Hepatocyte (in vitro differentiated cells): Measurements from ENCODE around the gene FBLN1. TPM values are rescaled to one million over a fixed set of nuclear protein-coding genes. Genes with fewer than 3 reads are reported as not detected.

Experiments used
- DNase-seq: peaks from one replicate; pipeline ENCODE4 v3.0.0-alpha.2; 2016; ENCODE audit warnings: low spot score
- H2AFZ ChIP-seq: fragments of 200-600 bp; sonication (generic); 2 replicates; pipeline ENCODE4 v1.6.0; 2016; ENCODE audit warnings: antibody characterized with exemption, mild to moderate bottlenecking
- H3K27ac ChIP-seq: fragments of 200-600 bp; sonication (generic); 2 replicates; pipeline ENCODE4 v1.5.1; 2016; ENCODE audit warnings: mild to moderate bottlenecking
- H3K27me3 ChIP-seq: fragments of 200-600 bp; sonication (generic); 2 replicates; pipeline ENCODE4 v1.6.1; 2016
- H3K36me3 ChIP-seq: fragments of 200-600 bp; sonication (generic); replicated peaks from 2 replicates; pipeline ENCODE4 v1.5.1; 2016; ENCODE audit warnings: low read depth; ENCODE audit not compliant: insufficient read depth
- H3K4me1 ChIP-seq: fragments of 200-600 bp; sonication (generic); 2 replicates; pipeline ENCODE4 v1.5.1; 2016; ENCODE audit warnings: mild to moderate bottlenecking, moderate library complexity; ENCODE audit not compliant: insufficient read depth
- H3K4me2 ChIP-seq: fragments of 200-600 bp; sonication (generic); 2 replicates; pipeline ENCODE4 v1.6.0; 2016
- H3K4me3 ChIP-seq: fragments of 200-600 bp; sonication (generic); 2 replicates; pipeline ENCODE4 v1.5.1; 2016; ENCODE audit warnings: mild to moderate bottlenecking
- H3K79me2 ChIP-seq: fragments of 200-600 bp; sonication (generic); 2 replicates; pipeline ENCODE4 v1.6.0; 2017; ENCODE audit warnings: mild to moderate bottlenecking
- H3K9me2 ChIP-seq: fragments of 200-600 bp; sonication (generic); replicated peaks from 2 replicates; pipeline ENCODE4 v1.6.0; 2017; ENCODE audit warnings: mild to moderate bottlenecking; ENCODE audit not compliant: insufficient read depth
- H3K9me3 ChIP-seq: fragments of 200-600 bp; sonication (generic); 2 replicates; pipeline ENCODE4 v1.5.1; 2016; ENCODE audit warnings: low read depth, mild to moderate bottlenecking
- H4K20me1 ChIP-seq: fragments of 200-600 bp; sonication (generic); 2 replicates; pipeline ENCODE4 v1.6.0; 2016; ENCODE audit warnings: mild to moderate bottlenecking; ENCODE audit not compliant: insufficient read depth, poor library complexity, severe bottlenecking
- EZH2 ChIP-seq: fragments of 200-600 bp; sonication (generic); IDR thresholded peaks from 2 replicates; pipeline ENCODE4 v1.6.1; 2016; ENCODE audit warnings: antibody characterized with exemption, mild to moderate bottlenecking, borderline replicate concordance
- EZH2phosphoT487 ChIP-seq: fragments of 200-600 bp; sonication (generic); IDR thresholded peaks from one replicate; pipeline ENCODE4 v1.6.1; 2018; ENCODE audit warnings: antibody characterized with exemption, mild to moderate bottlenecking, low read depth, moderate library complexity; ENCODE audit not compliant: unreplicated experiment, severe bottlenecking
- WGBS: methylation state at CpG from one replicate; pipeline ENCODE4 v1.1.6; 2016; ENCODE audit warnings: low lambda C conversion rate; ENCODE audit errors: missing lambda C conversion rate; 5-methylcytosine and 5-hydroxymethylcytosine counted together
- polyA plus RNA-seq: library from polyadenylated mRNA; unstranded; fragments of >200 nt; fragmentation: Nextera tagmentation; extraction: Ambion mirVana; gene quantifications from 2 replicates; pipeline ENCODE4 v1.2.1, GENCODE V29; 2016
- total RNA-seq: library from RNA; depleted of rRNA; stranded (reverse); fragments of >200 nt; gene quantifications from 2 replicates; pipeline ENCODE4 v1.2.3, GENCODE V29; 2014
- TF ChIP-seq, protein P1 (sequence below): fragments of 200-600 bp; sonication (generic); IDR thresholded peaks from 2 replicates; pipeline ENCODE4 v1.5.1; 2016; ENCODE audit warnings: antibody characterized with exemption, mild to moderate bottlenecking; ENCODE audit not compliant: poor library complexity

Gene FBLN1
- total and polyA plus RNA-seq, 2 experiments from 2014 or later, result 201 to 669 TPM

DNA sequence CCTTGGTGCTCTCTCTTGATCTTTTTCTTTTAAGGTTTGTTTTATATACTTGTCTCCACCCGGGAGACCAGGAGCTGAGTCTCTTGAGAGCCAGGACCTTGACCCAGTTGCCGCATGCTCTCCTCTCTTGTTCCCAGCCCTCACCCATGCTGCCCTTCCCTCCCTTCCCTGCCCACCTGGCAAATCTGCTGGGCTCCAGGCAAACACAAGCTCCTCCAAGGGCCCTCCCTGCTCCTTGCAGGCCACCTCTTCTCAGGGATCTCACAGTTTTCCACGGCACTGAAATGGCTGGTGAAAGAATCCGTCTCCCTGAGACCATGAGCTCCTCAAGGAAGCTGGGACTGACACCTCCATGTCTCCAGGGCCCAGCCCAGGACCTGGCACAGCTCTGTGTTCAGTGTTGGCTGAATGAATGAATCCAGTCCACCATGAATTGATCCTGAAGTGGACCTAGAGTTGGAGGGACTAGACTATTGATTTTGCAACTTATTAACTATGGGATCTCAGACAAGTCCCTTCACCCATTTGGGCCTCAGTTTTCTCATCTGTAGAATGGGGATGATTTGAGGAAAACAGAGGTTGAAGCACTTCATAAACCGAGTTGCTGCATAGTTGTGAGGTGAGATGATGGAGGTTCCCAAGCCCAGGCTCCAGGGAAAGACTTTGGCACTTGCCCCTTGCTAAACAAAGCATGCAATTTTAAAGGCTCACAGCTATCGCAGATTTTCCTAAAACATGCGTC is 25.1 kb upstream of the FBLN1 start:
- Histone ChIP-seq H3K27me3 (no peaks in the 10 kb centered on the region), H3K27ac (peak overlapping the region; percentile 46), H3K4me1 (peaks cover 35% of the 10 kb centered on the region), H3K4me3 (no peak overlapping the region), H3K79me2 (no peaks in the 10 kb centered on the region), H3K36me3 (no peaks in the 10 kb centered on the region), H3K9me2 (no peaks in the 10 kb centered on the region), H3K9me3 (no peaks in the 10 kb centered on the region), H2AFZ (no peak overlapping the region), H3K4me2 (no peak overlapping the region), H4K20me1 (no peaks in the 10 kb centered on the region)
- no peak for TF ChIP-seq EZH2phosphoT487
- TF ChIP-seq, protein P1, sequence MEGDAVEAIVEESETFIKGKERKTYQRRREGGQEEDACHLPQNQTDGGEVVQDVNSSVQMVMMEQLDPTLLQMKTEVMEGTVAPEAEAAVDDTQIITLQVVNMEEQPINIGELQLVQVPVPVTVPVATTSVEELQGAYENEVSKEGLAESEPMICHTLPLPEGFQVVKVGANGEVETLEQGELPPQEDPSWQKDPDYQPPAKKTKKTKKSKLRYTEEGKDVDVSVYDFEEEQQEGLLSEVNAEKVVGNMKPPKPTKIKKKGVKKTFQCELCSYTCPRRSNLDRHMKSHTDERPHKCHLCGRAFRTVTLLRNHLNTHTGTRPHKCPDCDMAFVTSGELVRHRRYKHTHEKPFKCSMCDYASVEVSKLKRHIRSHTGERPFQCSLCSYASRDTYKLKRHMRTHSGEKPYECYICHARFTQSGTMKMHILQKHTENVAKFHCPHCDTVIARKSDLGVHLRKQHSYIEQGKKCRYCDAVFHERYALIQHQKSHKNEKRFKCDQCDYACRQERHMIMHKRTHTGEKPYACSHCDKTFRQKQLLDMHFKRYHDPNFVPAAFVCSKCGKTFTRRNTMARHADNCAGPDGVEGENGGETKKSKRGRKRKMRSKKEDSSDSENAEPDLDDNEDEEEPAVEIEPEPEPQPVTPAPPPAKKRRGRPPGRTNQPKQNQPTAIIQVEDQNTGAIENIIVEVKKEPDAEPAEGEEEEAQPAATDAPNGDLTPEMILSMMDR, result no peak
- no peak for DNase-seq
- 97% methylated on average over 7 of the region's 7 CpGs for WGBS

DNA sequence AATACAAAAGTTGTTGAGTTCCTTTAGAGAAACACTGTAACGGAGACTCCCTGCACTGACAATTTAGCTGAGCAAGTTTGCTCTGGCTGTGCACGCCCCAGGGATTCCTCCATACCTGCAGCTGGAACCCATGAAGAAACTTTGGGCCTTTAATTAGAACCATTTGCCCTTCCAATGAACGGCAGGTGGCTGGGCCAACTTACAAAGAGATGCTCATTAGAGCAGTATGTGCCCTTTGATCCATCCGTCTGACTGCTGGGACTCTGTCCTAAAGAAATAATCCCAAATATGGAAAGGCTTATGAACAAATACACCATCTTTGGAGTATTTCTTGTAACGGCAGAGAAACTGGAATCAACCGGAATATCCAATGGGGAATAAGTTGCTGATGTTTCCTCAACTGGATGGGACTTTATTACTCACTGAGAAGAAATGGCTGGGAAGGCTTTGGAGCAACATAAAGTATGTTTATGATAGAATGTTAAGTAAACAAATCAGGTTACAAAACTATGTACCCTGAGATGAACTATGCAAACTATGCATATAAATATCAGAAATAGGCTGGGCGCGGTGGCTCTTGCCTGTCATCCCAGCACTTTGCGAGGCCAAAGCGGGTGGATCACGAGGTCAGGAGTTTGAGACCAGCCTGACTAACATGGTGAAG is 24.4 kb upstream of the FBLN1 start:
- Histone ChIP-seq H3K9me2 (no peaks in the 10 kb centered on the region), H3K4me1 (peaks cover 35% of the 10 kb centered on the region), H3K27ac (peak overlapping the region; percentile 74), H3K79me2 (no peaks in the 10 kb centered on the region), H3K4me3 (no peak overlapping the region), H3K36me3 (no peaks in the 10 kb centered on the region), H4K20me1 (no peaks in the 10 kb centered on the region), H3K27me3 (no peaks in the 10 kb centered on the region), H3K9me3 (no peaks in the 10 kb centered on the region), H3K4me2 (no peak overlapping the region), H2AFZ (no peak overlapping the region)
- TF ChIP-seq, protein P1, result no peak
- TF ChIP-seq EZH2phosphoT487 (no peak), EZH2 (no peak)
- WGBS, result 54% methylated on average over 11 of the region's 11 CpGs
- DNase-seq, result peak; percentile 45

DNA sequence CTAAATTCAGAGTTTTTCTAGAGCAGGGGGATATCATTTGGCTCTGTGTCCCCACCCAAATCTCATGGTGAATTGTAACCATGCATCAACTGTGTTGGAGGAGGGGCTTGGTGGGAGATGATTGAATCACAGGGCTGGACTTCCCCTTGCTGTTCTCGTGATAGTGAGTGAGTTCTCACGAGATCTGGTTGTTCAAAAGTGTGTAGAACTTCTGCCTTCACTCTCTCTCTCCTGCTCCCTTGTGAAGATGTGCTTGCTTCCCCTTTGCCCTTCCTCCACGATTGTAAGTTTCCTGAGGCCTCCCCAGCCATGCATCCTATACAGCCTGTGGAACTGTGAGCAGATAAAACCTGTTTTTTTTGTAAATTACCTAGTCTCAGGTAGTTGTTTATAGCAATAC is 22.0 kb upstream of the FBLN1 start:
- Histone ChIP-seq H4K20me1 (no peaks in the 10 kb centered on the region), H3K9me3 (no peaks in the 10 kb centered on the region), H3K4me2 (no peak overlapping the region), H3K4me3 (no peak overlapping the region), H3K36me3 (no peaks in the 10 kb centered on the region), H3K9me2 (no peaks in the 10 kb centered on the region), H3K79me2 (no peaks in the 10 kb centered on the region), H3K27me3 (no peaks in the 10 kb centered on the region), H3K27ac (no peak overlapping the region), H3K4me1 (peaks cover 29% of the 10 kb centered on the region), H2AFZ (no peak overlapping the region)
- TF ChIP-seq EZH2phosphoT487, result no peak
- TF ChIP-seq, protein P1, result no peak
- no peak for TF ChIP-seq EZH2
- DNase-seq, result no peak
- 85% methylated on average over 3 of the region's 3 CpGs for WGBS
